Loucy (cell line): ENCODE measurements around the gene INPP4B.

ENCODE experiments used
- EZH2phosphoT487 ChIP-seq: fragments of 200-600 bp; IDR thresholded peaks from 2 replicates; pipeline ENCODE4 v1.6.1; 2018; ENCODE audit warnings: antibody characterized with exemption, mild to moderate bottlenecking, moderate library complexity, borderline replicate concordance
- TF ChIP-seq, protein P1 (sequence below): fragments of 200-600 bp; sonication (generic); conservative IDR thresholded peaks from 2 replicates; pipeline ENCODE4 v1.5.1; 2014; ENCODE audit warnings: mild to moderate bottlenecking, antibody characterized with exemption, low read length

DNA sequence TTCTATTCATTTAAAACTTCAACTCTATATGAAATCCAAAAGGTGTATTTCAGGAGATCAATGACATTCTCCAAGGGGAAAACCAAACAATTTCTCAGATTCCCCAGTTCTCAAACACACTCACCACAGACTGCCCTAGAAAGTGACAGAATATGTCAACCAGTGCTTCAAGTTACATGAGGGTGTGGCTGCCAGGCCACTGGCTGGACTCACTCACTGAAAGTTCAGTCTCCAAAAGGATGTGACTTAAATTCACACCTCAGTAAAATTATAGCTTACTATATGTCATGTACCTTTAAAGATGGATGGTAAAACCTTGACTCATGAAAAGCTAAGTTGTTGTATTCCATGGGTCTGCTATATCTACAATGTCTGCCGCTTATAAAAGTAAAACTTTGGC lies 7.3 kb downstream of the INPP4B start:
- no peak for TF ChIP-seq EZH2phosphoT487
- TF ChIP-seq, protein P1, sequence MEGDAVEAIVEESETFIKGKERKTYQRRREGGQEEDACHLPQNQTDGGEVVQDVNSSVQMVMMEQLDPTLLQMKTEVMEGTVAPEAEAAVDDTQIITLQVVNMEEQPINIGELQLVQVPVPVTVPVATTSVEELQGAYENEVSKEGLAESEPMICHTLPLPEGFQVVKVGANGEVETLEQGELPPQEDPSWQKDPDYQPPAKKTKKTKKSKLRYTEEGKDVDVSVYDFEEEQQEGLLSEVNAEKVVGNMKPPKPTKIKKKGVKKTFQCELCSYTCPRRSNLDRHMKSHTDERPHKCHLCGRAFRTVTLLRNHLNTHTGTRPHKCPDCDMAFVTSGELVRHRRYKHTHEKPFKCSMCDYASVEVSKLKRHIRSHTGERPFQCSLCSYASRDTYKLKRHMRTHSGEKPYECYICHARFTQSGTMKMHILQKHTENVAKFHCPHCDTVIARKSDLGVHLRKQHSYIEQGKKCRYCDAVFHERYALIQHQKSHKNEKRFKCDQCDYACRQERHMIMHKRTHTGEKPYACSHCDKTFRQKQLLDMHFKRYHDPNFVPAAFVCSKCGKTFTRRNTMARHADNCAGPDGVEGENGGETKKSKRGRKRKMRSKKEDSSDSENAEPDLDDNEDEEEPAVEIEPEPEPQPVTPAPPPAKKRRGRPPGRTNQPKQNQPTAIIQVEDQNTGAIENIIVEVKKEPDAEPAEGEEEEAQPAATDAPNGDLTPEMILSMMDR: no peak
